NT2/D1 (cell line): ENCODE data around the gene GREM1.

Experiments used
- DNase-seq: peaks from one replicate; pipeline ENCODE4 v3.0.0-alpha.2; 2011; ENCODE audit warnings: low read depth, low spot score
- H3K27me3 ChIP-seq: 2 replicates; pipeline ENCODE4 v1.6.0; 2011; ENCODE audit warnings: mild to moderate bottlenecking; ENCODE audit not compliant: insufficient read length, insufficient read depth
- H3K36me3 ChIP-seq: 2 replicates; pipeline ENCODE4 v1.6.1; 2011; ENCODE audit warnings: mild to moderate bottlenecking, low read length, mixed read lengths; ENCODE audit not compliant: insufficient read depth, insufficient read length
- H3K4me1 ChIP-seq: 2 replicates; pipeline ENCODE4 v1.5.1; 2011; ENCODE audit not compliant: insufficient read depth, insufficient read length
- H3K4me3 ChIP-seq: 2 replicates; pipeline ENCODE4 v1.5.1; 2011; ENCODE audit warnings: low read depth; ENCODE audit not compliant: insufficient read length
- H3K9ac ChIP-seq: 2 replicates; pipeline ENCODE4 v1.6.0; 2011; ENCODE audit warnings: low read depth; ENCODE audit not compliant: insufficient read length
- H3K9me3 ChIP-seq: 2 replicates; pipeline ENCODE4 v1.5.1; 2011; ENCODE audit warnings: mild to moderate bottlenecking, low read length; ENCODE audit not compliant: insufficient read depth
- SUZ12 ChIP-seq: IDR thresholded peaks from 2 replicates; pipeline ENCODE4 v1.6.1; 2011; ENCODE audit not compliant: insufficient read length, insufficient read depth; ENCODE audit errors: extremely low read depth
- YY1 ChIP-seq: IDR thresholded peaks from 2 replicates; pipeline ENCODE4 v1.6.1; 2011; ENCODE audit not compliant: insufficient read length, insufficient read depth
- ZNF274 ChIP-seq: IDR thresholded peaks from 2 replicates; pipeline ENCODE4 v1.6.1; 2011; ENCODE audit warnings: mild to moderate bottlenecking, low read depth, low read length

GREM1 gene

DNA sequence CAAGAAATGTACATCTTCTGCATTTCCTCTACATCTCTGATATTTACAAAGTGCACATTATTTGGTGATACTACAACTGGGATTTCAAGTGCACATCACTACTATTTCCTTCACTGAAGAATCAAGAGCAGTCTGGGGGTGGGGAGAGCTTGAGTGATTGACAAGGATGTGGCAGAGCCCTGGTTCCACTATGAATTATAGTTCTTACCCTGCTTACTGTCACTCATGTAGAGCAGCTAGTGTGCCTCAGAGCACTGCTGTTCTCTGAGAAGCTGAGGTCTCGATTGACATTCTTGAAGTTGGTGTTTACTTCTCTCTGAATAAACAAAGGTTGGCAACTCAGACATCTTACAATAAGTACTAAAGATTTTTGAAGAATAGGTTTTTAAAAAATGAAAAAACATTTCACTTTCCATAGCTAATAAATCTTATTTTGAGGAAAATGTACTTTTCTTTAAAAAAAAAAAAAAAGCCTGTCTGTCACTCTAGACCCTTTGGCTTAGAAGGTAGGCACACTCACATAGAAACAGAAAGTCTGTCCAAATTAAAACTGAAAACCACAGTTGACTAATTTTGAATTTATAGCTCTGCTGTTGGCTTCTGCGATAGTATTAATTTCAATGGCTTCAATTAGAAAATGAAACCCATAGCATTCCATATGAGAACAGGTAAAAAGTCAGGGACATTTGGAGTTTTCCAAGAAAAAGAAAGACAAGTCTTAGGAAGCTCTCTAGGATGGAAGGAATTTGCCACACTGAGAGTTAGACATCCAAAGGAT is 5.6 kb downstream of the GREM1 start:
- no peak for DNase-seq
- H3K4me1 ChIP-seq: no peaks in the 10 kb centered on the region
- H3K36me3 ChIP-seq: peaks cover 2% of the 10 kb centered on the region
- no peak for TF ChIP-seq SUZ12
- TF ChIP-seq YY1: no peak
- TF ChIP-seq ZNF274: no peak
- H3K9ac ChIP-seq: no peak overlapping the region
- H3K9me3 ChIP-seq: no peaks in the 10 kb centered on the region
- peaks cover 25% of the 10 kb centered on the region for H3K27me3 ChIP-seq
- H3K4me3 ChIP-seq: no peak overlapping the region

DNA sequence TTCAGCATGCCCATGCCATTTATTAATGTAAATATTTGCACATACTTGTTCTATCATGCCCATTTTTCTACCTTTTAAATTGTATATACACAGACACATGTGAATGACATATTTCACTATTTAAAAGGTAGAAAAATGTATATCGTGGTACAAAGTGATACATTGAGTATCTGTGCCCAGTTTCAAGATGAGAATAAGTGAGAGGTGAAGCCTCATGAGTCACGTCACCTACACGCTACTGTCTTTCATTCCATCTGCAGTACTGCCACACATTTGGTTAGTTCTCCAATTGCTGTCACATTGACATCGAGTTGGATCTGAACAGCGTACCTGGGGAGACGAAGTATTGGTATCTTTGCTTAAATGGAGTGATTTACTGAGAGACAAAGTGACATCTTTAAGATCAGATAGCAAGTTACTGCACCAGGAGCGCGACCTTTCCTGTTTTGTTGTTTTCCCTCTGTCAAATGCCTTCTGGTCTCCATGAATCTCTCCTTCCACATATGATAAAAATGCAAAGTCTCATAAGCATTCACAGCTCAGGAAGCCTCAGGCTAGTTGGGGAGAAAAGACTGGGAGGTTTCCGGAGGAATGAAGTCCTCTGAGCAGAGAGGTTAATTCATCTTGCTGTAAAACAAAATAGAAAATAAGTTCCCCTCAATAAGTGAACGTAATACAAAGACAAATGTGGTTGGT is 12.0 kb downstream of the GREM1 start:
- no peaks in the 10 kb centered on the region for H3K9me3 ChIP-seq
- no peak for DNase-seq
- H3K27me3 ChIP-seq: no peaks in the 10 kb centered on the region
- H3K4me3 ChIP-seq: no peak overlapping the region
- no peak for TF ChIP-seq ZNF274
- H3K36me3 ChIP-seq: peaks cover 23% of the 10 kb centered on the region
- H3K9ac ChIP-seq: no peak overlapping the region
- H3K4me1 ChIP-seq: no peaks in the 10 kb centered on the region

DNA sequence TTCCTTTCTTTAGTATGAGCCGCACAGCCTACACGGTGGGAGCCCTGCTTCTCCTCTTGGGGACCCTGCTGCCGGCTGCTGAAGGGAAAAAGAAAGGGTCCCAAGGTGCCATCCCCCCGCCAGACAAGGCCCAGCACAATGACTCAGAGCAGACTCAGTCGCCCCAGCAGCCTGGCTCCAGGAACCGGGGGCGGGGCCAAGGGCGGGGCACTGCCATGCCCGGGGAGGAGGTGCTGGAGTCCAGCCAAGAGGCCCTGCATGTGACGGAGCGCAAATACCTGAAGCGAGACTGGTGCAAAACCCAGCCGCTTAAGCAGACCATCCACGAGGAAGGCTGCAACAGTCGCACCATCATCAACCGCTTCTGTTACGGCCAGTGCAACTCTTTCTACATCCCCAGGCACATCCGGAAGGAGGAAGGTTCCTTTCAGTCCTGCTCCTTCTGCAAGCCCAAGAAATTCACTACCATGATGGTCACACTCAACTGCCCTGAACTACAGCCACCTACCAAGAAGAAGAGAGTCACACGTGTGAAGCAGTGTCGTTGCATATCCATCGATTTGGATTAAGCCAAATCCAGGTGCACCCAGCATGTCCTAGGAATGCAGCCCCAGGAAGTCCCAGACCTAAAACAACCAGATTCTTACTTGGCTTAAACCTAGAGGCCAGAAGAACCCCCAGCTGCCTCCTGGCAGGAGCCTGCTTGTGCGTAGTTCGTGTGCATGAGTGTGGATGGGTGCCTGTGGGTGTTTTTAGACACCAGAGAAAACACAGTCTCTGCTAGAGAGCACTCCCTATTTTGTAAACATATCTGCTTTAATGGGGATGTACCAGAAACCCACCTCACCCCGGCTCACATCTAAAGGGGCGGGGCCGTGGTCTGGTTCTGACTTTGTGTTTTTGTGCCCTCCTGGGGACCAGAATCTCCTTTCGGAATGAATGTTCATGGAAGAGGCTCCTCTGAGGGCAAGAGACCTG is 13.2 kb downstream of the GREM1 start:
- Histone ChIP-seq H3K9ac (no peak overlapping the region), H3K27me3 (no peaks in the 10 kb centered on the region), H3K9me3 (no peaks in the 10 kb centered on the region), H3K36me3 (peaks cover 23% of the 10 kb centered on the region), H3K4me3 (no peak overlapping the region), H3K4me1 (no peaks in the 10 kb centered on the region)
- TF ChIP-seq ZNF274: no peak
- TF ChIP-seq SUZ12: no peak
- TF ChIP-seq YY1: no peak
- no peak for DNase-seq

DNA sequence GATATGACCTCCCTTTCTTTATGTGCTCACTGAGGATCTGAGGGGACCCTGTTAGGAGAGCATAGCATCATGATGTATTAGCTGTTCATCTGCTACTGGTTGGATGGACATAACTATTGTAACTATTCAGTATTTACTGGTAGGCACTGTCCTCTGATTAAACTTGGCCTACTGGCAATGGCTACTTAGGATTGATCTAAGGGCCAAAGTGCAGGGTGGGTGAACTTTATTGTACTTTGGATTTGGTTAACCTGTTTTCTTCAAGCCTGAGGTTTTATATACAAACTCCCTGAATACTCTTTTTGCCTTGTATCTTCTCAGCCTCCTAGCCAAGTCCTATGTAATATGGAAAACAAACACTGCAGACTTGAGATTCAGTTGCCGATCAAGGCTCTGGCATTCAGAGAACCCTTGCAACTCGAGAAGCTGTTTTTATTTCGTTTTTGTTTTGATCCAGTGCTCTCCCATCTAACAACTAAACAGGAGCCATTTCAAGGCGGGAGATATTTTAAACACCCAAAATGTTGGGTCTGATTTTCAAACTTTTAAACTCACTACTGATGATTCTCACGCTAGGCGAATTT is 14.9 kb downstream of the GREM1 start:
- Histone ChIP-seq H3K9ac (no peak overlapping the region), H3K4me1 (no peaks in the 10 kb centered on the region), H3K9me3 (no peaks in the 10 kb centered on the region), H3K27me3 (no peaks in the 10 kb centered on the region), H3K36me3 (peaks cover 23% of the 10 kb centered on the region), H3K4me3 (no peak overlapping the region)
- no peak for DNase-seq
- TF ChIP-seq YY1 (no peak), SUZ12 (no peak), ZNF274 (no peak)

DNA sequence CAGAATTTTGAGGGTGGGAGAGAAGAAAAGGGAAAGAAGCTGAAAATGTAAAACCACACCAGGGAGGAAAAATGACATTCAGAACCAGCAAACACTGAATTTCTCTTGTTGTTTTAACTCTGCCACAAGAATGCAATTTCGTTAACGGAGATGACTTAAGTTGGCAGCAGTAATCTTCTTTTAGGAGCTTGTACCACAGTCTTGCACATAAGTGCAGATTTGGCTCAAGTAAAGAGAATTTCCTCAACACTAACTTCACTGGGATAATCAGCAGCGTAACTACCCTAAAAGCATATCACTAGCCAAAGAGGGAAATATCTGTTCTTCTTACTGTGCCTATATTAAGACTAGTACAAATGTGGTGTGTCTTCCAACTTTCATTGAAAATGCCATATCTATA is 15.5 kb downstream of the GREM1 start:
- H3K4me3 ChIP-seq: no peak overlapping the region

DNA sequence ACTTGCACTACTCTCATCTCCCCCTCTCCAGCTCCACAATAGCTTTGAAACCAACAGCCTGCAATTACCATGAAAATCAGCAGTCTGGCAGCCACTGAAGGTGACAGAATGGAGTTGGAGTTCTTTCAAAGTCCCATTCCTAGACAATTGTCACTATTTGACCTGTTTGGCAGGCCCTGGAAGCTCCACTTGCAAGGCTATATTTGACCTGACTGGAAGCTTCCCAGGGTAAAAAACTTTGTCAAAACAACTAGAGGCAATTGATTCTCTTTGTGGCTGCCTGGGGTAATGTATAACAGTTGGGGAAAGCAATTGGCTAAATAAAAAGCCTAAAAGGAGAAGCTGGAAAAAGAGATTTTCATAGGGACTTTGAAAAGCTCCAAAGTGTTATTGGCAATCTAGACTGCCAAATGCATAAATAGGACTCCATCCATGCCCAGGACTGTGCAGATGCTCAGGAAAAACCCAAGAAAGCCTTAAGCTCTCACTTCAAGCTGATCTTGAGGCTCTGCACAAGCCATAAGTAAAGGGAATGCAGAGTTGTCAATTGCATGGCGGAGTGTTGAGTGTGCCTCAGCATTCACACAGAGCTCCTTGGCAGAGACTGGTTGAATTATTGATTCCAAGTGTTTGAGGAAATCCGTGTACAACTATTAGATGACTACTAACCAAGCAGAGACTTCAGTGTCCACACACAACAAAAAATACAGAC is 18.3 kb downstream of the GREM1 start:
- Histone ChIP-seq H3K4me1 (no peaks in the 10 kb centered on the region), H3K9me3 (no peaks in the 10 kb centered on the region; the same call in 1 of the 2 replicates), H3K27me3 (no peaks in the 10 kb centered on the region), H3K4me3 (no peak overlapping the region), H3K36me3 (peaks cover 20% of the 10 kb centered on the region), H3K9ac (no peak overlapping the region)
- no peak for DNase-seq
- TF ChIP-seq ZNF274: no peak
- no peak for TF ChIP-seq SUZ12
- no peak for TF ChIP-seq YY1

More for the DNA sequence above, 15.5 kb downstream of the GREM1 start:
- peaks cover 23% of the 10 kb centered on the region for H3K36me3 ChIP-seq
- no peaks in the 10 kb centered on the region for H3K4me1 ChIP-seq
- H3K9me3 ChIP-seq: no peaks in the 10 kb centered on the region
- H3K27me3 ChIP-seq: no peaks in the 10 kb centered on the region
- H3K9ac ChIP-seq: no peak overlapping the region
- DNase-seq: no peak
- TF ChIP-seq YY1 (no peak), SUZ12 (no peak), ZNF274 (no peak)
